GM21515 (cell line): ENCODE results near the gene CTTNBP2NL.

Source experiments
- ATAC-seq: cut with Tn5 transposase; IDR thresholded peaks from one replicate; pipeline ENCODE4 v1.9.1; 2021; ENCODE audit not compliant: unreplicated experiment

Gene CTTNBP2NL, protein sequence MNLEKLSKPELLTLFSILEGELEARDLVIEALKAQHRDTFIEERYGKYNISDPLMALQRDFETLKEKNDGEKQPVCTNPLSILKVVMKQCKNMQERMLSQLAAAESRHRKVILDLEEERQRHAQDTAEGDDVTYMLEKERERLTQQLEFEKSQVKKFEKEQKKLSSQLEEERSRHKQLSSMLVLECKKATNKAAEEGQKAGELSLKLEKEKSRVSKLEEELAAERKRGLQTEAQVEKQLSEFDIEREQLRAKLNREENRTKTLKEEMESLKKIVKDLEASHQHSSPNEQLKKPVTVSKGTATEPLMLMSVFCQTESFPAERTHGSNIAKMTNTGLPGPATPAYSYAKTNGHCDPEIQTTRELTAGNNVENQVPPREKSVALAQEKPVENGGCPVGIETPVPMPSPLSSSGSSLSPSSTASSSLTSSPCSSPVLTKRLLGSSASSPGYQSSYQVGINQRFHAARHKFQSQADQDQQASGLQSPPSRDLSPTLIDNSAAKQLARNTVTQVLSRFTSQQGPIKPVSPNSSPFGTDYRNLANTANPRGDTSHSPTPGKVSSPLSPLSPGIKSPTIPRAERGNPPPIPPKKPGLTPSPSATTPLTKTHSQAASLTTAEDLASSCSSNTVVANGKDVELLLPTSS

DNA sequence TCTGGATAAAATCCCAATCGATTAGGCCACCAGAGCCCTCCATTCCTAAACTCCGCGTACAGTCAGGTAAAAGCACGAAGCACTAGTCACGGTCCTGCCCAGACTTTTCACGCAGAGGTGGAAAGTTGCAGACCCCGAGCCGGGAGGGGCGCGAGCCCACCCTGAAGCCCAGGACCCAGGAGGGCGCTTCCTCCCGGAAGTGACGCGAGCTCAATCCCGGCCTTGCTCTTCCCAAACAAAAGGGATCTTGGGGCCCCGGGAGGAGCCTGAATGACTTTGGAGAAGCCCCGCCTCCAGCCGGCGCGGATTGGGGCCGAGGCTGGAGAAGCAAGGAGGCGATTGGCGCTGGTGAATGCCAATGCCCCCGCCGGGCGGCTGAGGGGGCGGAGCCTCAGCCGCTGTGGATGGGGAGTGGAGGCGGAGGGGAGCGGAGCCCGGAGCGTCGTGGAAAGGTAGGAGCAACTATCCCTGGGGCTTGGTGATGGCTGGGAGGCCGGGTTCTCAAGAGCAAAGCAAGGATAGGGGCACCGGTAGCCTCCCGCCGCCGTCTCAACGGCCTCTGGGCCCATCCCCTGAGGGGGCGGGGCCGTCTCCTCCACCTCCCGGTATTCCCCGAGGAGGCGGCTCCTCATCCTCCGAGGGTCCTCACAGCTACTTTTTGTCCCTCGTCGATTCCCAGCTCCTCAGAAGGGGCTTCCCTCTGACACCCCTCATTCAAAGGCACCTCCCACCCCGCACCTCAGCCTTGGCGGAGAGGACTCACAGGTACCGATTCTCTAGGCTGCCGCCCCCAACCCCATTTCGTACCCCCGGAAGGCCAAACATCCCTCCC is at the start of gene CTTNBP2NL:
TSS of gene CTTNBP2NL (plus strand) at position 394 of the 832 bp plus-strand sequence. CDS start 19,952 bp downstream, outside the sequence.
- peak; percentile 78 for ATAC-seq

DNA sequence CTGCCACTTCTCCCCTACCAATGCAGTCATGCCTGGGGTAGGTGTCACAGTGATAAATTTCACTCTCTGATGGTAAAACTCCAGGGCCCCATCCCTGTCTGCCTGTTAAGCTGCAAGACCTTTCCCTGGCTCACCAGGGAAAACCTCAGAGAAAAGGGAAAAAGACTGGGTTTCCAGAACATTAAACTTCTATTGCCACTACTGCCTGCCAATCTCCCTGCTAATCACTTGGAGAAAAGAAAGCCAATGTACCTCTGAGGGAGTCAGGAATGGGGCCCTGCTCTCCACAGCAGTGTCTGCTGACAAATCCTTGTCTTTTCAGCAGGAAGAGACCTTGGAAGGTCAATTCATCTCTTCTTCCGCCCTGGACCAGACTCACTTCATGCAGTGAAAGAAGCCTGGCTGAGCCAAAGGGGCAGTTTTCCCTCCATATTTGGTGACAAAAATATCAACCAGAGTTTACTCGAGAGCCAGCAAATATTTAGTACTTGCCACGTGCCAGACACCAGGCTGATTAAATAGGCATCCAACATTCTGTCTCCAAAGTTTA is 49.1 kb upstream of the CTTNBP2NL start:
- no peak for ATAC-seq

DNA sequence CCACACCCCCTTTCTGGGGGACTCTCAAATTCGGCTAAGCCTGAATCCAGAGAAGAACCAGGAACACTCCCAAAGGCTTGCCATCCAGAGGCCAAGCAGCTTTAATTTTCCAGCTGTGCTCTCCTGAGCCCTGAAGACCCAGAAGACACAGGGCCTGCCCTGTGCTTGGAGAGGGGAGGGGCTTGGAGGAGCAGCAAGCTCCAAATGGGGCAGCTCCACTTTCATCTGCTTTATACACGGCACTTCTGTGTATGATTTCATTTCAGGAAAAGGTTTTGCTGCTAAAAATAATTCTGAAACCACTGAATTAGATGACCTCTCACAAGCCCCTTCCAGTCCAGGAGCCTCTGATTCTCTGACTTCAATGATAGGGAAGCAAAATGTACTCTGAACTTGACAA is 39.2 kb upstream of the CTTNBP2NL start:
- no peak for ATAC-seq

DNA sequence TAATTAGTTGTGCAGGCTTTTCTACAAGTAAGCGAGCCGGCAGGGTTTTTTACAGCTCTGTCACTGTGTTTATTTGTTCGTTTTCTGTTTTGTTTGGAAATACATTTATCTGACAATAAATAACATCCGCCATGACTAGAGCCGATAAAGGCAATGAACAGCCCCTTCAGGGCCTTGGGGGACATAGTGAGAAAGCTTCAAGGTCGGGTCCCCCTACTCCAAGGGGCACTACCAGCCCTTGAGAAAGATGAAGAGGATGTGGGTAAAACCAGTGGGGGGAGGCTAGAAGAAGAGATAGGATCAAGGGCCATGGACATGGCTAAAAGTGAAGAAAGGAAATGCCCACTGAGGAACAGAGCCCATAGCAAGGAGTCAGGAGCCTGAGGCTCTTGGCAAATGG is 38.5 kb upstream of the CTTNBP2NL start:
- no peak for ATAC-seq

DNA sequence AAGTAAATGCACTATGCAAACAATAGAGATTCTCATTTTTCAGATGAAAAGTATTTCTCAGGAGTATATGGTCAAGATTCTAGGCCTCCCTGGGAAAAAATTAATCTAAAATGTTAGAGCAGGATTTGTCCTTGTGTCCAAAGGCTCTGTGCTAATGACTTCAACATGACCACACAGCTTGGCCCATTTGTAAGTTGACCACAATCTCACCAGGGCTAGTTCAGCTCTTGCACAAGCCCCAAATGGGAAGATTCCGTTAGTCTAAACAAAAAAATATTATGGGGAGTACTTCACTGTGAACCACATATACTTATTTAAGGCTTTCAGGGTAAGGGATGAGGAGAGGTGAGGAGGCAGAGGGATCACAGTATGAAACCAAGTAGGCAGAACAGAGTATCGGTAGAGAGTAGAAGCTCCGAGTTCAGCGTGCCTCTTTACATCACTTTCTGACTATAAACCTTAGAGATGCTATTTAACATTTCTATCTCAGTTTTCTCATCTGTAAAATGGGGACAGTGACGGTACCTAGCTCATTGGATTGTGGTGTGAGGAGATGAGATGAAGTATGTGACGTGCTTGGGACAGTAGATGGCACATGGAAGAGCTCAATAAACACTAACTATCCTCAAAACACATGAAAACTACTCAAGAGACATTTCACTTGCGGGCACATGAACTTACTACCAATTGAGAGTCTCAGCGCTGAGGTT is 37.8 kb upstream of the CTTNBP2NL start:
- ATAC-seq, result no peak

DNA sequence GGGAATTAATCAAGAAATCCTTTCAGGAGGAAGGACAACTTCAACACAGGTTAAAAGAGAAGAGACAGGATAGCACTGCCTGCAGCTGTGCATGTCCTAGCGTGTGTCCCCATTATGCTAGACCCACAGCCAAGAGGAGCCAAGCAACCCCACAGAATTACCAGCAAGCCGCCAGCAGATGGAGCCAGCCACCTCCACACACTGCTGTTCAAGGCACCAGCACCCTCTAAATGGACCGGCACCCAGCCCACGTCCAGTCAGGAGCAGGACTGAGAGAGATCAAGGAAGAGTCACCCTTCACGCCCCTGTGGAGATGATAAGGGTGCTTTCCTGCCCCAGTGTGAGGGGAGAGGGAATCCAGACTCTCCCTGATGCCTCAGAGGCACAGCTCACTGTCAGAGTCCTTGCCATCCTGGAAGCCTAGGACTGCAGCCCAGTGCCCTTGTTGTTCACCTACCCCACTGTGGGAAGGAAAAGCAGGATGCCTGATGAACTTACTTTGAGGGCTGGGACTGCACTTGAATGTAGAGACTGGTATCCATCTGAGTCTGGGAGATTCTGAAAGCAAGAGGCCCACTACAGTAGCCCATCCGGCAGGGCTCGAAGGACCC is 37.1 kb upstream of the CTTNBP2NL start:
- no peak for ATAC-seq

DNA sequence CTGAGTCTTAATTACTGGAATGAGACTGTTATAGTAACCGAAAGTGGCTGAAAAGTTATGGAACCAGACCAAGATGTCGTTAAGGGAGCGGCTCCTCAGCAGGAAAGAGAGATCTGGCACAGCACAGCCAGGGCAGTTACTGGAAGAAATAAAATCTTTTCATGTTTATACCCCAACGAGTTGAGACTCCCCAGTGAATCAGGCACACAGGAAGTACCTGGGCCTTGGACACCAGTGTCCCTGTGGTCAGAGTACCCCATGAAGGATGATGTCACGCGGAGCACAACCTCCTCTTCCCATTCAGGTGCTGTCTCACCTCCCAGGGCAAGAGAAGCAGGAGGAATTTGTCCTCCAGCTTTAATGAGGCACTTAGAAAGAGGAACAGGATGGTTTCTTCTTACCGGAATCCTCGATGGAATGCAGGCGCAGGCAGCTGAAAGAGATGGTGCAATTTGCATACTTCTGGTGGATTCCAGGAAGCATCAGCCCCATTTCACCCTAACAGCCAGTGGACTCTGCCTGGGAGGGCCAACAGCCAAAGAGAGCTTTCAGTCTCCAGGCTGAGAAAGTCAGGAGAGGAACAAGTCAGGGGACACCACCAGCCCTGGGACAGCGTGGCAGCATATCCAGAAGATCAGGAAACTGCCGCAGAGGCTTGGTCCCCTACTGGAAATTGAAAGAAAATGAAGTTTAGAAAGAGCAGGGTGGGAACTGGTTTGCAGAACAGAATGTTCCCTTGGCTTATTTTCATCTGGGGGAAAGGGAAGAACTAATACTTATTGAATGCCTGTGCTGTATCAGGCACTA is 35.9 kb upstream of the CTTNBP2NL start:
- no peak for ATAC-seq

DNA sequence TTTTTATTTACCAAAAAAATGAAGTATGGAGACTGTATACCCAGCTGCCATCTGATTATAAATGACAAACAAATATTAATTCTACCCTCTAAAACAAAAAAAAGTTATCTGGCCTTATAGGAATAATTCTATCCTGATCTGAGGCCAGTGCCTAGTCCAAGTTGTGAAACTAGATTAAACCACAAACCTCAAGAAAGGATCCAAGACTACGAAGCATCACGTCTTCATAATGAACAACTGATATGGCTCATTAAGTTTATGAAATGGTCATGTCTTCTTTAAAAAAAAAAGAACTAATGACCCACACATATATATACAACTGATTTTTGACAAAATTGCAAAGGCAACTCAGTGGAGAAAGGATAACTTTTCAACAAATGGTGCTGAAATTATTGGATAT is 32.4 kb upstream of the CTTNBP2NL start:
- ATAC-seq, result no peak

DNA sequence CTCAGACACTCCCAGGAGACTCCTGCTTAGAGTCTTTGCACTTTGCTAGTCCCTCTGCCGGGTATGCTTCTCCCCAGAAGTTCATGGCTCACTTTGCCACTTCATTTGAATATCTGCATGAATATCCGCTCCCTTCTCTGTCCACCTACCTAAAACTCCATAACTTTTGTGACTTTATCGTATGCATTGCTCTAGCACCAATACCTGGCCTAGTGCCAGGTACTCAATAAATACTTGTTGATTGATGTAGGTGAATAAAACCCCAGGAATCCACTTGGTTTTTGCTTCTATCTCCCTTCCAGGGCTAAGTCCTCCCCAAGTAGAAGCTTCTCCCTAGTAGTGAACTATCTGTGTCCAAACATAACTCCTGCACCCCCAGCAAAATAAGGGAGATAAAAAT is 27.8 kb upstream of the CTTNBP2NL start:
- no peak for ATAC-seq

DNA sequence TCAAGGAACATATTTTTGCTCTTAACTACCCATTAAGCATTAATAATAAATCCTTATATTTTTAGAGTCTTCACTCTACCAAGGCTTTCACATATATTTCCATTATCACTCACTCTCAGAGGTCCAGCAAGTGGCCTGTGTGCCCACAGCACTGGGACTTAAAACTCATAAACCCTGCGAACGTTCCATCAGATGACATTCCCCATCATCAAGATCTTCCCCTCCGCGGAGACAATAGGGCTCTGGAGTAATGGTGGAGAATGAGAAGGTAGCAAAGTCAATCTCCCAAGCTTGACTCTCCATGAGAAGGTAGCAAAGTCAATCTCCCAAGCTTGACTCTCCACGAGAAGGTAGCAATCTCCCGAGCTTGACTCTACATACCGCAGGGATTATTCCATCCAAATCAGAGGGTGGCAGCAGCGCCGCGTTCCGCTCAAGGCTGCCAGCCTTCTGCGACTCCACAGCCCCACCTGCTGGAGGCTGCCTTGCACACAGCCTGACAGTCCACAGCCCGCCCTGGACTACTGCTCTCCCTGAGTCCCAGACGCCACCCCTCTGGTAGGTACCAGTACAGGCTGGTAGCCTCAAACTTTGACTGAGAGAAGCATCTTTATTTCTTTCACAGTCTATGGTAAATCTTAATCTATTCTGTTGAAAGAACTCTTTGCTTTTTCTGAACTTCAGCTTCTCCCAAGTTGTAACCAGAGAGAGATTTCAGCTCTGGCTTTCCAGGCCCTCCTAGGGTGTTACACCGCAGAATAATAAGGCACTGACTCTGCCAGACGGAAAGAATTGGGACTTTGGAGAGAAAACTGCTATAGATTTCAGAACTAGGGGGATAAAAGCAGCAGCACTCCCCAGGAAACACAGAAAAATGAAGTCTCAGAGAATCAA is 26.4 kb upstream of the CTTNBP2NL start:
- ATAC-seq, result peak; percentile 98

DNA sequence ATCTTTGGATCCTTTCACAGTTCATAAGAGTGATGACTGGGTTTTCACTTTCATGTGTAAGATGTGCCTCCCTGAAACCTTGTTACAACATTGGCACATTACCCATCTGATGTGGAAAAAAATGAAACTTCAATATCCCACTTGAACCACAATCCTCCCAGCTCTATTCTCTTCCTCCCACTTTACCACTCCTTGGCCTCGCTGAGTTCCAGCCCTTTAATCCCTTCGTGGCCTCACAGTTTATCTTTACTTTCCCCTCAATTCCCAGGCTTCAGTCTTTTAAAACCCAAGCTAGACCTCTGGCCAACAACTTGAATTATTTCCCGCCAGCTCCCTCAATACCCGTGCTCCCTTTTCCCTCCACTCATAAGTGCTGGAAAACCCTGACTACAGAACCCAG is 25.0 kb upstream of the CTTNBP2NL start:
- no peak for ATAC-seq

DNA sequence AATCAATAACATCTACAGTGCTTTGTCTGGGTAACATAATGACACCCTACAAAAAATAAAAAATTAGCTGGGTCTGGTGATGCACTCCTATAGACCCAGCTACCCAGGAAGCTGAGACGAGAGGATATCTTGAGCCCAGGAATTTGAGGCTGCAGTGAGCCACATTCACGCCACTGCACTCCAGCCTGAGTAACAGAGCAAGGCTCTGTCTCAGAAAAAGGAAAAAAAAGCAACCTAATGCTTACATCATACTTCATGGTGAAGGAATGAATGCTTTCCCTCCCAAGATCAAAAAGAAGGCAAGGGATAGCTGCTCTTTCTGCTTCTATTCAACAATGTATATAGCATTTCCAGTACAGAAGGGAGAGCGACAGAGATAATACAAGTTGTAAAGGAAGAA is 24.2 kb upstream of the CTTNBP2NL start:
- ATAC-seq, result no peak

DNA sequence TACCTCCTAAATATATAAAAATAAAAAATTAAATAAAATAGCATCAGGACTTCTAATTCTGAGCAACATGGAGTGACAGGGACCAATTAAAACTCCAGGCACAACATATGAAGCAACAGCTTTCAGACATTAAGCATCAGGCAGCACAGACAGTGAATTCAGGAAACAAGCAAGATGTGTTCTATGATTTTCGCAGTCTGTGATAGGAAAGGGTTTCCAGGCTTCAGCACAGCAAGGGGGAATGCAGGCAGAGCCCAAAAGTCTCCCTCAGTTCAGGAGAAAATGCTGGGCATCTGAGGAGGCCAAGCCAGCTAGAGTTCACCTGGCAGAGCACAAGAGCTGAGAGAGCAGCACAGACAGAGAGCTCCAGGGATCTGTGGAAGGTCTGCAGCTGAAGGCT is 22.2 kb upstream of the CTTNBP2NL start:
- ATAC-seq, result no peak

DNA sequence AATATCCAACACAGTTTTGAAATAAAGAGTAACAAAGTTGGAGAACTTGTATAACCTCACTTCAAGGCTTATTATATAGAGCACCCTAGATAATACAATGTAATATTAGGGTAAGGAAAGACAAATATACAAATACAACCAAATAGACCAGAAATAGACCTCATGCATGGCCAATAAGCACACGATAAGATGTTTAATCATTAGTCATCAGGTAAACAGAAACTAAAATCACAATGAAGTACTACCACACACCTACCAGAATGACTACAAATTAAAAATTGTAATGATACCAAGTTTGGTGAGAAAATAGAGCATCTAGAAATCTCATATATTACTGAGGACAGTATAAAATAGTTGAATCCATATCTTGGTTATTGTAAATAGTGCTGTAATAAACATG is 20.3 kb upstream of the CTTNBP2NL start:
- no peak for ATAC-seq

DNA sequence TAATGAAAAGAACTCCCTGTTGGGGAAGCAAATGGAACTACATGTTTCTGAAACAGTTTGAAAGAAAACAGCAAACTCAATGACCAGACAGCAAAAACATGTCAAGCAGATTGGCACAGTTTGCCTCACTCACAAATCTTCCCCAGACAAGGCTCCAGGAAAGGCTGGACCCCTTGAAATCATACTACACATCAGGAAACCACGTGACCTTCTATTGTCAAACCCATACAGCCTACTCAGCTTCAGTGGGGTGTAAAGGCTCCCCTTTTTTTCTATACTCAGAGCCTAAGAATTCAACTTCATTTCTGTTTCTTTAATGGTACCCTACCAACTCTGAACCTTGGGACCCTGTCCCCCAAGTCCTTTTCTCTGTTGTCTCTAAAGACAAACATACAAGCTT is 15.7 kb upstream of the CTTNBP2NL start:
- ATAC-seq, result no peak

DNA sequence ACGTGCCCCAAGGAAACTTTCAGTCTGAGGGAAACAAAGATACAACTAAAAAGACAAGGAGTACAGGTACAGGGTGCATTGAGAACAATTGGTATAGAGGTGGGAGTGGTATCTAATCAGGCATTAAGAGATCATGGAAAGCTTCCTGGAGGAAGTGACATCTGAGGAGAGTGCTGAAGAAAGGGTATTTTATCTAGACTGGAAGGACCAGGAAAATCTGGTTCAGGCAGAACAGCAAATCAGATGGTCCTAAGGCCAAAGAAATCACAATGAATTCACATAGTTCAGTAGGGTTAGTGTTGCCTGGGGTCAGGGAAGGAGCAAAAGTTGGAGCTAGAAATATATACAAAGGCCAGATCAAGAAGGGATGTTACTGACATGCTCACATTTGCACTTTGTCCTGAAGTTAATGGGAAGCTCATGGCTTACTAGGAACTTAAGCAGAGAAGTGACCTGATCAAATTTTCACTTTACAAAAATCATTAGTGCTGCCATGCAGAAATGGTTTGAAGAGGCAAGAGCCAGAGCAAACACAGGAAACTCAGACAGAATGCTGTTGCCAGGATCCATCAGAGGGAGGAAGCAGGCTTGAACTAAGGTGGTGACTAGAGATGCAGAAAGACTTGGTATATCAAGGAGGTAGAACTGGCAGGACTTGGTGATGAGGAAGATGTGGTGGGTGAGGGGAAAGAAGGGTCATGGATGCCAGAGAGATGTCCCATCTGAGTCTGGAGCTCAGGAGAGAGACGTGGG is 14.5 kb upstream of the CTTNBP2NL start:
- ATAC-seq, result no peak

DNA sequence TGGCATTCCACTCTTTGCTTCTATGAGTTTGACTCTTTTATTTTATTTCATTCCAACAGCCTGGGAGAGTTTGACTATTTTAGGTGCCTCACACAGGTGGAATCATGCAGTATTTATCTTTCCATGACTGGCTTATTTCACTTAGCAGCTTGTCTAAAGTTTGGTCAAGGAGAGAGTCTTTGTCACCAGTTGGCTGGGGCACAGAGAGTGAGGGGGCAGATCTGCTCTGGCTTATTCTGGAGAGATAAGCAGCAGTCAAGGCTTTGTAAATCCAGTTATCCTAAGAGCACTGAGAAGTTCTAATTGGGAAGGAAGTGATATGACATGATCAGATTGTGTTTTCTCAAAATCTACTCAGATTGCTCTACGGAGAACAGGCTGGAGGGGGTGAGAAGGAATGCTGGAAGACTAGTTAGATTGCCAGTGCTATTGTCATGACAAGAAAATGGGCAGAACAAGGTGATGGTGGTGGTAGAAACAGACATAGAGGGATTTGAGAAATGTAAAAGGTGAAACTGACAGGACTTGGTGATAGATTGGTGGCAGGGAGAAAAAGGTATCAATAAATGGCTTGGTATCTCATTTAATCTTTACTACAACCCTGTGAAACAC is 12.1 kb upstream of the CTTNBP2NL start:
- no peak for ATAC-seq
